Measurements from ENCODE around the gene PXMP4.
A peak's percentile ranks its signal among the peaks of the same experiment; 100 is the strongest.
"Not testable (repeated sequence)": the region's sequence is repeated elsewhere in the genome, so short reads cannot be mapped to it uniquely, and the experiment has no call there.

Gene PXMP4

DNA sequence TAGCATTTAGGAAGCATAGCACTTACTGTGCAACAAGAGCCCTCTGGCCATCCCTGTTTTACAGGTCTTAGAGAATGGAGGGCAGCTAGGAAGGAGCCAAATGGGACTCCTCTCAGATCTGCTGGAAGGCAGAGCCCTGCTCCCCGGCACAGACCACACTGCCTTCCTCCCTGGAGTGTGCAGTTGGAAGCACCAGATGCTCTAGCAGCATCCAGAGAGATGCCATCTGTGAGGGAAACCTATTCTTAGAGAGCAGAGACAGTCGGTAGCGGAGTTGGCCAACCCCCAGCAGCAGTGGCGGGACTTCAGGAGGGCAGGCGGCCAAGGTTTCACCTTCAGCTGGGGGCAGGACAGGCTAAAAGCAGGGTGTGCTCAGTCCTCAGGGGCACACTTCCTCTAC, 17.2 kb downstream of the PXMP4 start:
- DNase-seq (ENCODE audit: low read depth), result no peak

DNA sequence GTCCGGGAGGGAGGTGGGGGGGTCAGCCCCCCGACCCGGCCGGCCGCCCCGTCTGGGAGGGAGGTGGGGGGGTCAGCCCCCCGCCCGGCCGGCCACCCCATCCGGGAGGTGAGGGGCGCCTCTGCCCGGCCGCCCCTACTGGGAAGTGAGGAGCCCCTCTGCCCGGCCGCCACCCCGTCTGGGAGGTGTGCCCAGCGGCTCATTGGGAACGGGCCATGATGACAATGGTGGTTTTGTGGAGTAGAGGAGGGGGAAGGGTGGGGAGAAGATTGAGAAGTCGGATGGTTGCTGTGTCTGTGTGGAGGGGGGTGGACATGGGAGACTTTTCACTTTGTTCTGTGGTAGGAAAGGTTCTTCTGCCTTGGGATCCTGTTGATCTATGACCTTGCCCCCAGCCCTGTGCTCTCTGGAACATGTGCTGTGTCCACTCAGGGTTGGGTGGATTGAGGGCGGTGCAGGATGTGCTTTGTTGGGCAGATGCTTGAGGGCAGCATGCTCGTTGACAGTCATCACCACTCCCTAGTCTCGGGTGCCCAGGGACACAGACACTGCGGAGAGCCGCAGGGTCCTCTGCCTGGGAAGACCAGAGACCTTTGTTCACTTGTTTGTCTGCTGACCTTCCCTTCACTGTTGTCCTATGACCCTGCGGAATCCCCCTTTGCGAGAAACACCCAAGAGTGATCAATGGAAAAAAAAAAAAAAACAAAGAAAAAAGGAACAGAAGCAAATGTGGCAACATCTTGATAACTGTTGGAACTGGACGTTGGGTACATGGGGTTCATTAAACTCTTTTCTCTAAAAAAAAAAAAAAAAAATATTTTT, 18.3 kb downstream of the PXMP4 start:
- no peak for DNase-seq (ENCODE audit: low read depth)

DNA sequence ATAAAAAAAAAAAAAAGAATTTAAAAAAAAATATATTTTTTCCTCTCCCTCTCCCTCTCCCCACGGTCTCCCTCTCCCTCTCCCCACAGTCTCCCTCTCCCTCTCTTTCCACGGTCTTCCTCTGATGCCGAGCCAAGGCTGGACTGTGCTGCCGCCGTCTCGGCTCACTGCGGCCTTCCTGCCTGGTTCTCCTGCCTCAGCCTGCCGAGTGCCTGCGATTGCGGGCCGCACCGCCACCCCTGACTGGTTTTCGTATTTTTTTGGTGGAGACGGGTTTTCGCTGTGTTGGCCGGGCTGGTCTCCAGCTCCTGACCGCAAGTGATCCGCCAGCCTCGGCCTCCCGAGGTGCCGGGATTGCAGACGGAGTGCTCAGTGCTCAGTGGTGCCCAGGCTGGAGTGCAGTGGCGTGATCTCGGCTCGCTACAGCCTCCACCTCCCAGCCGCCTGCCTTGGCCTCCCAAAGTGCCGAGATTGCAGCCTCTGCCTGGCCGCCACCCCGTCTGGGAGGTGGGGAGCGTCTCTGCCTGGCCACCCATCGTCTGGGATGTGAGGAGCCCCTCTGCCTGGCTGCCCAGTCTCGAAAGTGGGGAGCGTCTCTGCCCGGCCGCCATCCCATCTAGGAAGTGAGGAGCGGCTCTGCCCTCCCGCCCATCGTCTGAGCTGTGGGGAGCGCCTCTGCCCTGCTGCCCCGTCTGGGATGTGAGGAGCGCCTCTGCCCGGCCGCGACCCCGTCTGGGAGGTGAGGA, 19.2 kb downstream of the PXMP4 start:
- DNase-seq (ENCODE audit: low read depth), result not testable (repeated sequence)

DNA sequence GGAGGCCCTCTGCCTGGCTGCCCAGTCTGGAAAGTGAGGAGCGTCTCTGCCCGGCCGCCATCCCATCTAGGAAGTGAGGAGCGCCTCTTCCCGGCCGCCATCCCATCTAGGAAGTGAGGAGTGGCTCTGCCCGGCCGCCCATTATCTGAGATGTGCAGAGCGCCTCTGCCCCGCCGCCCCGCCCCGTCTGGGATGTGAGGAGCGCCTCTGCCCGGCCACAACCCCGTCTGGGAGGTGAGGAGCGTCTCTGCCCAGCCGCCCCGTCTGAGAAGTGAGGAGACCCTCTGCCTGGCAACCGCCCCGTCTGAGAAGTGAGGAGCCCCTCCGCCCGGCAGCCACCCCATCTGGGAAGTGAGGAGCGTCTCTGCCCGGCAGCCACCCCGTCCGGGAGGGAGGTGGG, 21.1 kb downstream of the PXMP4 start:
- not testable (repeated sequence) for DNase-seq (ENCODE audit: low read depth)

DNA sequence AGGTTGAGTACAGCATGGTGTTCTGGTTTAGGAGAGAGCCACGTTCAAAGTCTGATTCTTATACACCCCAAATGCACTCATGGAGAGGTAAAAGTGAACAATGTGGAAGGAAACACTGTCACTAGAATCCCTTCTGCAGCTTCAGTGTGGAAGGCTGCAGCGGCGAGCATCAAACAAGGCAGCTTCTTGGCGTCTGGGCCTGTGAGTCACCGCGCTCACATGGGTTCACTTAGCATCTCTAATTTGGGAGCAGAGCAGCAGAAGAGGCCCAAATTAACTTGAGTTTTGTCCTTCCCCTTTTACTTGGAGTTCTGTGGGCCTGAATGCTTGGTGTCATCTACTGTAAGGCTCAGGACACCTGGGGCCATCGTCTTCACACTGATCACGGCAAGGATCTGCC, 23.0 kb downstream of the PXMP4 start:
- no peak for DNase-seq (ENCODE audit: low read depth)

DNA sequence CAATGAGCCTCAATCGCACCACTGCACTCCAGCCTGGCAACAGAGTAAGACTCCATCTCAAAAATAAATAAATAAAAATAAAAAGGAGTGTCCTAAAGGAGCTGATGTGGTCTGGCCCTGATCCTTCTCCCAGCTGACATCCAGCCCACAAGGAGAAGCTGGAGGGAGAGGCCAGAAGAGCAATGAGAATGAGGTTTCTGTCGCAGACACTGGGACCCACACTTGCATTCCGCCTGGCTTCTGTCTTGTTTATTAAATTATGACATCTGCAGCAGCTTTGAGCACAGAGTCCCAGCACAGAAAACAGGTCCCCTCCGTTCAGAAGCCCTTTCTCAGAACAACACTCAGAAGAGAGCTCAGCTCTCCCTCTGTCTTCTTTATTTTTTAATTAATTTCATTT, 23.7 kb downstream of the PXMP4 start:
- DNase-seq (ENCODE audit: low read depth), result no peak

DNA sequence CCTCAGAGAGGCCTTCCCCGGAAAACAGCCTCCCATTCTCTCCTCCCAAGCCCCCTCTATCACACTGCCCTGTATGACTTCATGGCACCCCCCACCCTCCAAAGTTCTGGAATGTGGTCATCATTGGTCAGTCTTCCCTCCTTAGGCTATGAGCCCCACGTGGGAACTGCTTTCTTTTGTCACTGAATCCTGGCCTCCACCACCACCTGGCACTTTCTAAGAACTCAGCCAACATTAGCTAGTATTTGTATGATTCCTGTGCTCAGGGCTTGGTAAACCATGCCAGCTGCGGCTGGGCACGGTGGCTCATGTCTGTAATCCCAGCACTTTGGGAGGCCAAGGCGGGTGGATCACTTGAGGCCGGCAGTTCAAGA, 25.5 kb downstream of the PXMP4 start:
- DNase-seq (ENCODE audit: low read depth), result no peak

DNA sequence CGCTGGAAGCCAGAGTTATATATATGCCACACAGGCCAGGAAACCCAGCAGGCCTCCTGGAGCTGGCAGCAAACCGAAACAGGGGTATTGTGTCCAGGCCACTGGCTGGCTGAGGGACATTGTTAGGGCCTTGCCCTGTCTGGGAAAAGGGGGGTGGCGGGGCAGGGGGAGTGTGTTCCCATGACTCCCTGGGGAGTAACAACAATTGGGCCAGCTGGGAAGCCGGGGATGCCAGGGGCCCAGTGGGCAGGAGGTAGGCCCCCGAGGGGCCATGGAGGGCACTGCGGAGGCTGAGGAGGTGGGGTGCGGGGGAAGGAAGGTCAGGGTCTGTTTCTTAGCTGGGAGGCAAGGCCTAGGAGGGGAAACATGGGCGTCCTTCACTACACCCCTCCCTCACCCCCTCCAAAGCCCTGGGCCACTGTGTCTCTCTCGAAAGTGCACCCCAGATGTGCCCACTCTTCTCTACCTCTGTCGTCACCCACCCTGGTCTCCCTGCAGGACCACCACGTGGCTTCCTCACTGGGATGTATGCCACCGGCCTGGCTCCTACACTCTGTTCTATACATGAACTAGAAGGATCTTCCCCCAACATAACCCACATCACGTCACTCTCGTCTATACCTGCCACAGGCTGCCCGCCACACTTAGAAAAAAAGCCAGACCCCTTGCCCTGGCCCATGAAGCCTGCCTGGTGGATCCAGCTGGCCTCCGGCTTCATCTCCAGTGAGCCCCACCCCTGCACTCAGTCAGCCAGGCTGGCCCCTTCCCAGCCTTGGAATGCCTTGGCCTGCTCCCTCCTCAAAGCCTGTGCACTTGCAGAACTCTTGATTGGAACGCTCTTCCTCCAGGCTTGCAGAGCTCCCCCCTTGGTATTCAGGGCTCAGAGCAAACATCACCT, 26.1 kb downstream of the PXMP4 start:
- DNase-seq (ENCODE audit: low read depth), result no peak

DNA sequence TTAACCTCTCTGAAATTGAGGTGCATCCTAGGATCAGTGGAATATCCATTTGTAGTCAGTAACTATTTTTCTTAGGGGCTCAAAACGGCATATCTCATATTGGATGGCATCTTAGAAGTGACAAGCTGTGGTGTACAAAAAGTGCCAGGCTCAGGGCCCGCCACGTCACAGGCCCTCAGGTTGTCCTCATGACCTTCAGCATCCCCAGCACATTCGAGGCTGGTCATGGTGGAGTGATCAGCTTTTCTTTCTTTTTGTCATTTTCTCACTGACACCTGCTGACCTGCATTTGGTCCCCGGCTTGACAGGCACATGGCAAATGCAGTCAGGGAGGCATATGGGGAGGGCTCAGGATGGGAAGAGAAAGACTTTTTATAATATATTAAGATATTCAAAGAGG, 26.8 kb downstream of the PXMP4 start:
- DNase-seq (ENCODE audit: low read depth), result no peak

DNA sequence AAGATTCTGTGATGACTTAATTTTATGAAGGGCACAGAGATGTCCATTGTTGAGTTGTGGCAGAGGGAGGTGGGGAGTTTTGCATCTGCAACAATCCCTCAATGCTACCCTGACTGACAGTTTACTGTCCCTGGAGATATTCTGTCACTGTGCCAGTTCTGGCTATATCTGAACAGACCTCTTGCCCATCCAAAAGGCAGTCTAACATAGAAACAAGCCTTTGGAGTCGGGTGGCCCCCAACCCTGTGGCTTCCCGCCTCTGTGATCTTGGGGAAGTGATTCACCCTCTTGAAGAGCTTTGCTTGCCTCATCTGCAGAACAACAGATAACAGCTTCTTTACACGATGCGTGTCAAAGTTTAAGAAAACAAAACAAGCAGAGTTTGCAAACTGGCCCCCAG, 30.1 kb downstream of the PXMP4 start:
- DNase-seq (ENCODE audit: low read depth), result no peak

DNA sequence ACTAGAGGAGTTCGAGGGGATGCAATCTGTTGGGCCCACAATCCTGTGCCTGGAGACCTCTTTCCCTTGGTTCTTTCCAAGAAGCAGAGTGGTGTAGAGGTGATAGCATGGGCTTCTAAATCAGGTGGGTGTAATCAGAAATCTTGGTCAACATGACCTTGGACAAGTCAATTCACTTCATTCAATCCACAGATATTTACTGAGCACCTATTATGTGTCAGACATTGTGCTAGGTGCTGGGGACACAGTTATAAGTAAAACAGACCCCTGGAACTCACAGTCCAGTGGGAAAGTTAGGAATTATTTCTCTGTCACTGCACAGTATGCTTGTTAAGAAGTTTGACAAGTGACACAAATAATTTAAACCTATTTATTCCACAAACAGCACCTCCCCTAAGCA, 30.6 kb downstream of the PXMP4 start:
- DNase-seq (ENCODE audit: low read depth), result no peak

DNA sequence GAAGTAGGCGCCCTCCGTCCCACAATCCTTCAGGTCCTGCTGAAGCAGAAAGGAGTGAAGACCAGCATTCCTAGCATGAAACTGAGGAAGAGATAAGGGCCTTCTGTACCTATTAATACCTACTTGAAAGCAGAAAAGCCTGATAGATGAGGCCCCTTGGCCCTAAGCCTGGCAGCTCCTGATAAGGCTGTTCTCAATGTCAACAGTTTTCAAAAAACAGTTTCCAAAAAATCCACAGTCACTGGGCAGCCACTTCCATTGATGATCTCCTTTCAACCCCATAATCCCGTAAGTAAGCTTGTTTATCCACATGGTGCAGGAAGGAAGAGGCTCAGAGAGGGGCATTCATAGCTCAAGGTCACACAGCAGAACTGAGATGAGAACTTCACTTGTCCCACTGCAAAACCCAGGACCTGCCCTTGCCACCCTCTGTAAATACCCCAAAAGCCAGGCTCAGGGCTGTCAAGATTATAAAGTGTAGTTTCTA, 31.1 kb downstream of the PXMP4 start:
- no peak for DNase-seq (ENCODE audit: low read depth)

DNA sequence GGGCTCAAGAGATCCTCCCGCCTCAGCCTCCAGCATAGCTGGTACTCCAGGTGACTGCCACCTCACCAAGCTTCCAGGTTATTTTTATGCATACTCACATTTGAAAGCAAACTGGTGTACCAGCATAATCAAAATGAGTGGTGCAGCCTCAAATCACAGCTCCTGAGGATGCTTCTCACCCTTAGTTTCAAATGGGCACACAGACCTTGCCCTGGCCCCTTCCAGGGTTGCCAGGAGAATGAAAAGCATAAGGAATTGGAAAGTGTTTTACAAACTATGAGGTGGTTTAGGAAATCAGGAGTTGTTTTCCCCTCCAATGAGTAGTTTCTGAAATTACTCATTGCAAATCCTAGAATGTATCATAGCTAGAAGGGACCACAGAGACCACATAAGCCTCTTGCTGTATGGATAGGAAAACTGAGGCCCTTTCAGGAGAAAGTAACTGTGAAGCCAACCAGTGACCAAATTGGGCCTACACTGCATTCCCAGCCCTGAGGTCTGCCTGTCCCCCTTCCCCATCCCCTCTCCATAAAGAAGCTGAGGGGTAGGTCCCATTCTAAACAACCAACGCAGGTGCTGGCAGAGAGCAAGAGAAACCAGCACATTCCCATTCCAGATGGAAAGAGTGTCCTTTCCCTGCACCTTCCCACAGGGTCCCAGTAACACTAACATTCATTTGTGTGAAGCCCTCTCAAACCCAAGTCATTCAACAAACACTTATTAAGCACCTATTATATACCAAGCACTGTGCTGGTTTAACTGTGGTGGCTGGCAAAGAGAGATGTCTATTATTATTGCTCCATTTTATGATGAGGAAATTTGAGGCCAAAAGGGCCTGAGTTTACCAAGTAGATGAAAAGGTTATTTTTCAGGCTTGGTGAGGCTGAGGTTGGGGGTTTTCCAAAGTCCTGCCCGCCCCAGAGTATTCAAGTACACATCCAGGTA, 31.8 kb downstream of the PXMP4 start:
- no peak for DNase-seq (ENCODE audit: low read depth)

DNA sequence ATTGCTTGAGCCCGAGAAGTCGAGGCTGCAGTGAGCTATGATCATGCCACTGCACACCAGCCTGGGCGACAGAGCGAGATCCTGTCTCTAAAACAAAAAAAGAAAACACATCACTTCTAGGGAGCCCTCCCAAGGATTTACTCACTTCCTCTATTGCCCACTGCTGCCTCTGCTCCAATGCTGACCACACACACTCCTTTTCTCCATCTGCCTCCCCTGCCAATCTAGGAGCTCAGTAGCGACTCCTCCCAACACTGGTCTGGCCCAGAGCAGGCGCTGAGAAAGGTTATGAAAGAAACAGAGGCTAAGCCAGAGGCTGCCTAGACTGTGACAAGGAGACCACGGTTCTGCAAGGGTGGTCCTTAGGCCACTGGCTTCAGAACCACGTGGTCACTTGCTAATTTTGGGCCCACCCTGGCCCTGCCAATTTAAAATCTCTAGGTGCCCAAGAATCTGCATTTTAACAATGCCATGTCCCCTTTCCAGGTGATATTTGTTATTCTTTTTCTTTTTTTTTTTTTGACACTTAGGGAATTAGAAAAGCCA, 32.7 kb downstream of the PXMP4 start:
- no peak for DNase-seq (ENCODE audit: low read depth)

DNA sequence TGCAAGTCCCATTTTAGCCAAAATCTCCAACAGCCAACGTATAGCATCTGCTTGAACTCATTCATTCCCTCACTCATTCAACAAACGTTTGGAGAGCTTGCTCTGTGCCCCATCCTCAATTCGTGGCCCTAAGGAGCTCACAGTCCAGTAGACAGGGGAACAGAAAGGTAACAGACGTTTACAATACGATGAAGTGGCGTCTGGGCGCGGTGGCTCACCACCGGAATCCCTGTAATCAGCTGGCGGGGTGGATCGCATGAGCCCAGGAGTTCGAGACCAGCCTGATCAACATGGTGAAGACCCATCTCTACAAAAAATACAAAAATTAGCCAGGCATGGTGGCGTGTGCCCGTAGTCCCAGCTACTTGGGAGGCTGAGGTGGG, 33.1 kb downstream of the PXMP4 start:
- no peak for DNase-seq (ENCODE audit: low read depth)

DNA sequence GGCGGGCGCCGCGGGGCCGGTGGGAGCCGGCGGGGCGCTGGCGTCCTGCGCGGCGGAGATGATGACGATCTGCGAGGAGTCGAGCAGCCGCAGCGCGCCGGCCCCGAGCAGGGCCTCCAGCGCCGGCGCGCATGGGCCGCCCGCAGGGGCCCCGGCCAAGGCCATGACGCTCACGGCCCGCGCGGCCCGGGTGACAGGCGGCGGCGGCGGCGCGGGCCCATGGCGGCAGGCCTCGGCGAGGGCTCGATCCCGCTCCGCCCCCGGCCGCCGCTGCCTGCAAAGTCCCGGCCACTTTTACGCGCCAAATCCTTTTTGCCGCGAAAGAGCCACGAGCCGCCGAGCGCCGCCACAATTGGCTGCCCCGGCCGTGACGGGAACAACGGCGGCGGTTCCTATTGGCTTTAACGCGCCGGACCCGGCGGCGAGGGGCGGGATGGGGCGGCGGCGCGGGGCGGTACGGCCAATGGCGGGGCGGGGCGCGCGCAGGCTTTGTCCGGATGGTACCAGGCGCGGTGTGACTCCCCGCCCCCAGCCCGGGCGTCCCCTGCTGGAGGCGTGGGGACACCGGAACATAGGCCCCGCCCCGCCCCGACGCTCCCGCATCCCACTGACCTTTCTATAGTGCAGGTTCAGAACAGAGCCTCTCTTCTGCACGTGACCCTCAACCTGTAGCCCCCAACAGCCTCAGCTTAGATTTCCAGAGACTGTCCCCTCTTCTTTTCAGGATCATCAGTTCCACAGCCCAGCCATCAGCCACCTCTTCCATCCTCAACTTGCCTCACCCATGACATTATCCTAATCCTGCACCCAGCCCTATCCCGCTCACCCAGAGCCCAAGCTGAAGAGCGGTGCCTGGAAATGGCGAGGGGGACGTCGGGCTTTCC, 33.8 kb downstream of the PXMP4 start, which contains the start of gene E2F1:
TSS of gene E2F1 (minus strand) at position 286 of the 884 bp plus-strand sequence. CDS start at position 165, 121 bp downstream.
- DNase-seq (ENCODE audit: low read depth), result peak; percentile 88

DNA sequence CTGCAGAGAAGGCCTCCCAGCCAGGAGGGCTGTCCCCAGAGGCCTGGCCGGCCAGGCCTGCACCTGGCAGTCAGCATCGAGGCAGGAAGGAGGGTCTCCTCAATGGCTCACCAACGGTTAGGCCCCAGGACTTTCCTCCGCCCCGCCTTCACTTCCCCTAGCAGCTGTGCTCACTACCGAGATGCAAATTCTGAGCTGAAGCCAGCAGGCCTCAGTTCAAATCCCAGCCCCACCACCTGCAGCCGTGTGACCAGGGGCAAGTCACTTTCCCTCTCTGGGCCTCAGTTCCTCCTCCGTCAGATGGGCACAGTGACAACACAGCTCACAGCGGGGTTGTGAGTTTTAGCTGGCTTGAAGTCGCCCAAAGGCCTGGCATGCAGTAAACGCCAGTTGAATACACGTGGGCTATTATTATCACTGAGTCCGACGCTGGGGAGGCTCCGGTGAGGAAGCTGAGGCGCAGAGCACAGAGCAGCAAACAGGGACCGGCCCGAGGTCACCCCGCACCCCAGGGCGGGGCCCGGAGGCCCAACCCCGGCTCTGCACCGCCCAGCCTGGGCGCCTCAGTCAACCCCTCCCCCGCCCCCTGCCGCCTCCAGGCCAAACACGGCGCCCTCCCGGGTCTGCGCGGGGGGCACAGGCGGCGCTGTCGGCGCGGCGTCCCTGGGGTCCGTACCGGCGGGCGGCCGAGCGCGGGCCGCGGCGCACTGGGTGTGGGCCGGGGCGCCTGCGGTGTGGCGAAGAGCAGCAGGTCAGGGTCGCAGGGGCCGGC, 34.6 kb downstream of the PXMP4 start:
- no peak for DNase-seq (ENCODE audit: low read depth)

DNA sequence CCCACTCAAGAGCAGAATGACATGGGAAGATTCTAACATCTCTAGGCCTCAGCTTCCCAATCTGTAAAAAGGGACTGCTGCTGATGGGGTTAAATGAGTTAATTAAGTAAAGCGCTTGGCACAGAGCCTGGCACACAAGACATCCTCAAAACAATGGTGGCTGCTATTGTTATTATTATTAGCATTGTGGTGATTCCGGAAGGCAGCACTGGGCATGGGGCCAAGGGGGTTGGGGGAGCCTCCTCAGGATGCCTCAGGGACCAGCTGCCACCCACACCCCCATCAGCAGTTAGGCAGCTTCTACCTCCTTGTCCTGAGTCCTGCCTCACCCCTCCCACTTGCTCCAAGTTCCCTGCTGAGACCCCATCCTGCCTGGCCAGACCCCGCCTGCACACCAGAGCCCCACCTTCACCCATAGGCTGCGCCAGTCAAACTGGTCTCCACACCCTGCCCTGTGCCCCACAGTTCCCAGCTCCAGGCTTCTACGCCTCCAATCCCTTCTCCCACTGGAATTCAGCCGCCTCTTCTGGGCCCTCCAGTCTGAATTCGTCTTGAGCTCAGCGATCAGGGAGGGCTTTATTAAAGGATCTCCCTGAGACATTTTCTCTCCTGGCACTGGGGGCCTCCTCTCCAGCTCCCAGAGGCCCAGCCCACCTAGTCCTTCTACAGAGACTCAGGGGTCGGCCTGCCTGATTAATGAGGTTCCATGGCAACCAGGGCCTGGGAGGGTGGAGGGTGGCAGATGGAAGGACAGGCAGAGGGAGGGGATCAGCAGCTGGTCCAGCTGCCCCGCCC, 35.4 kb downstream of the PXMP4 start:
- DNase-seq (ENCODE audit: low read depth), result no peak
